NK-92 (cell line): ENCODE measurements around the gene UNC5A.

Source experiments
- DNase-seq: peaks from one replicate; lab custom pipeline; 2025; ENCODE audit not compliant: unreplicated experiment; lab: John Stamatoyannopoulos, UW

Gene UNC5A

DNA sequence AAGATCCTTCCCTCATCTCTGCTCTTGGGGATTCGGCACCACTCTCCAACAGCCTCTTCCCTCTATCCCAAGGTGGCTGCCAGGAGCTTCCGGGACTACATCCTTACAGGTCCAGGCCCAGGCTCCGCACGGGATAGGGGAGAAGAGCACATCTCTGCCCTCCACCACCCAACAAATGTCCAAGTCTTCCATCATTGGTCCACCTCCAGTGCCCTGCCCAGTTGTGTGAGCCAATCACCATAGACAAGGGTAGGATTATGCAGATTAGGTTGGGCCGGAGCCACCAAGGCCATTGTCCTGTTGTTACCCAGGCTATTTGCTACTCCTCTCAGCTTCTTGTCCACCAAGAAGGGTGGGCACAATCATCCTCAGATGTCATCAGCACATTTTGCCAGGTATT is 9.1 kb downstream of the UNC5A start:
- no peak for DNase-seq

DNA sequence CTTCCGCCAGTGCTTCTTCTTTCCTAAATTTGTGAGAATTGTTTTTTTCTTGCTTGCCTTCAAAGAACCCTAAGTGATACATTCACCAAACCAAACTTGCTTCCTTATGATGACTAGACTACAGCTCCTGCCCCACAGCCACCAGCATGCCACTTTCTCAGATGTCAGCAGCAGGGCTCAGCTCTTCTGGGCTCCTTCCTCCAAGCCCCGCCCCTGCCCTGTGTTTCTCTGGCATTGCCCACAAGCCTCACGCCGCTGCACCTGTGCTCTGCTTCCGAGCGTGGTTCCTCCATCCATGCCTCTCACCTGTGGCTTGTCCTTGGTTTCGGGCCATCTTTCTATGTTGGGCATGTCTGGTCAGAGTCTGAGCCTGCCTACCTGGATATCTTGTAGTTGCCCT is 10.6 kb downstream of the UNC5A start:
- no peak for DNase-seq

DNA sequence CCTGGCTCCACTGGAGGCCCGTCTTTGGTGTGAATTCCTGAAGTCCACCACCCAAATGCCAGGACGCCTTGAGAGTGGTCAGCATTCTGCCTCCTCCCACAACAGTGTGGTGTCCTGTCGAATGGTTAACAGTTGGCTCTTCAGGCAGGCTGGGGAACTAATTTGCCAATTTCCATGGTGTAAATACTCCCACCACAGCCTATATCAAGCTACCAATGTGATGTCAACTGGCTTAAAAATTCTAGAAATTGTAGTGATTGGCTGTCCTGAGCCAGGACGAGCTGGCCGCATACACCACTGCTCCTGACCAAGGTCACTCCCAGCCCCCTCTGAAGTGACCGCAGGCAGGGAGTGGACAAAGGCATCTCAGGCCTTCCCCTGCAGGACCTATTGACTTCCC is 11.1 kb downstream of the UNC5A start:
- DNase-seq, result no peak

DNA sequence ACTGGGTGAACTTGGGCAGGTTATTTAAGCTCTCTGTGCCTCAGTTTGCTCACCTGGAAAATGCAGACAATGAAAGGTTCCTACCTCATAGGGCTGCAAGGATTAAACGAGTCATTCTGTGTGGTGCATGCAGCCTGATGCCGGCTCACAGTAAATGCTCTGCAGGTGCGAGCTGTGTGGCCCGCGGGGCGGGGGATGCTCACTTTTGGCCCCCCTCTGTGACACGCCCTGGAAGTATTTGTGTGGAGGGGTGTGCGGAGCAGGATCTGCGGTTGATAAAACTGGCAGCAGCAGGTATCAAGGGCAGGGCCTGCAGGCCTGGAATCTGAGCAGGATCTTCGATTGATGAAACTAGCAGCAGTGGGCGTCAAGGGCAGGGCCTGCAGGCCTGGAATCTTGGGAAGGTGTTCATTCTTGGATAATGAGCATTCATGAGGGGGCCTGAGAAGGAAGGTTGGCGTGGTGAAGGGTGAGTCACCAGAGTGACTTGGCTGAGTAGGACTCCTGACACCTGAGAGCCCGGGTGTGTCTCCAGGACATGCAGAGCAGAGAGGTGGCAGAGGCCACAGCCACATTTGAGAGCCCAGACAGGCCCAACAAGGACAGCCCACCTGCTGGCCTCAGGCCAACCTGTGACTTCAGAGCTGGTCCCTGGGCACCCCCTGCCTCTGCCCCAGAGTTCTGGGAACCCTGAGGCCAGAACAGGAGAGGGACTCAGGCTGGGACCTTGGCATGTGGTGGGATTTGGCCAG is 11.9 kb downstream of the UNC5A start:
- no peak for DNase-seq

DNA sequence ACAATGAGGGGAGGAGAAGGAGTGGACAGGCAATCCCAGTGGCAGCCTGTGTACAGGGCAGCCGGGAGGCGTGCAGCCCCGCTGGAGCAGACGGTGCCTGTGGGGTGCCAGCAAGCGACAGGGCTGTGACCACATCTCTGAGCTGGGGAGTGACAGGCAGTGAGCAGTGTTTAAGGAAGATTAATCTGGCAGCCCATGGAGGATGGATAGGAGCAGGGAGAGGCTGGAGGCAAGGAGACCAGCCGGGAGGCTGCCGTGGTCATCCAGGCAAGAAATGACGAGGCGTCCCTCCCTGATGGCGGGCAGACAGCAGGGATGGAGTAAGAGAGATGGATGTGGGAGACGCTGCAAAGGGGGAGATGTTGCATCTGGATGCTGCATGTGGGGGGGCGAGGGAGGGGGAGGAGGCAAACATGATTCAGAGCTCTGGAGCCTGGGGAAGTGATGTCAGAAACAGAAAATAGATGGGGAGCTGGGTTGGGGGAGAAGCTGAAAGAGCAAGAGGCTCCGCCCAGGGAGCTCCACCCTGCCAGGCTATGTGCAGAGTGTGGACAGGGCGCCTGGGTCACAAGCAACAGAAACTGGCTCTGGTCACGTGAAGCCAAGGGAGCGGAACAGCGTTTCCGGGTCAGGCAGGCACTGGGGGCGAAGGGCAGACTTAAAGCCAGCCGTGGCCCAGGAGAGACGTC is 12.6 kb downstream of the UNC5A start:
- no peak for DNase-seq

DNA sequence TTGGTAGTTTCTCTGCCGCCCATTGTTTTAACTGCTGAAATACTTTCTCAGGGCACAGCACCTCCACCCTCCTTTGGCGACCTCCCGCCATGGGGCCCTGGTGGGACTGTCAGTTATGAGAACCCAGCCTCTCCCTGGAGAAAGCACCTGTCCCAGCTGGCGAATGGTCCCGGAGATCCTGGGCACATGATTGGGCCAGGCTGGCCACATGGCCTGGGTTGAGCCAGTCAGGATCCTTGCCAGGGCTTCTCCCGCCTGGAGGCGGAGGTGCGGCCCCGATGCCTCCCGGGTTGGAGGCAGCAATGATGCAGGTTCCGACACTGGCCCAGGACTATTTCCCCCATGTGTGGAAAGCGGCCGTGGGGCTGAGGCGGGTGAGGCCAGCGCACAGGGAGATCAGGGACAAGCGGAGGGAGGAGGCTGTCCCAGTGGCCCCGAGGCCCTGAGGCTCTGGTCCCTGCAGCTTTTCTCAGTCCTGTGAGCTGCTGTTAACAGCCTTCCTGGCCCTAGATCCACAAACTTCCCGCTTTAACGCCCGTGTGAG is 13.6 kb downstream of the UNC5A start:
- DNase-seq, result no peak

DNA sequence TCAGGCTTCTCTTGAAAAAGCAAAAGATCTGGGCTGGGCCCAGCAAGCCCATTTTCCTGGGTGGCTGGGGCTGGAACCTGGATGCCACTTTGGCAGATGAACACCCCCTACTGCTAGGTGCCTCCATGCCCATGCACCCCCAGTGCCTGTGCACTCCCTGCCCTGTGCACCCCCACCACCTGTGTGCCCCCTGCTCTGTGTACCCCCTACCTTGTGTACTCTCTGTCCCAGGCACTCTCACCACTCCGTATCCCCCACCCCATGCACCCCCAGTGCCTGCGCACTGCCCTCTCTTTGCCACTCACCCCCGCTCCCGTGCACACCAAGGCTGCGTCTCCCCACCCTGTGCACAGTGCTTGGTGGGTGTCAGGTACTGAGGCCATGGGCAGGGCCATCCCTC is 14.2 kb downstream of the UNC5A start:
- DNase-seq, result no peak

DNA sequence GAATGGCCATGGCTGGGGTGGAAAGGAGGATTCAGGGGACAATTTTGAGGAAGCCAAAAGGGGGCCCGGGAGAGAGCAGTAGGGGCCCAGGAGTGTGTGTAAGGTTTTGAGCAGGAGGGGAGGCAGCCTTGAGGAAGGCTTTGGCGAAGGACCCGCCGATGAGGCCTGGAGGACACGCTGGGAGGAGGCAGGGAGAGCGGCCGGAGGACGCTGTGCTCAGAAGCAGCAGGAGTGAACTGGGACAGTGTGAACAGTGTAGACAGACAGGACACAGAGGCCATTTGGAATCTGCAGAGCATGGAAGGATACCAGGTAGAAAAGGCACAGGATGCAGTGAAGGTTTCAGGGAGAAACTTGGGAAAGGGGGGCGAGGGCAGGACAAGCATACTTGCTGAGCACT is 14.9 kb downstream of the UNC5A start:
- DNase-seq, result no peak

DNA sequence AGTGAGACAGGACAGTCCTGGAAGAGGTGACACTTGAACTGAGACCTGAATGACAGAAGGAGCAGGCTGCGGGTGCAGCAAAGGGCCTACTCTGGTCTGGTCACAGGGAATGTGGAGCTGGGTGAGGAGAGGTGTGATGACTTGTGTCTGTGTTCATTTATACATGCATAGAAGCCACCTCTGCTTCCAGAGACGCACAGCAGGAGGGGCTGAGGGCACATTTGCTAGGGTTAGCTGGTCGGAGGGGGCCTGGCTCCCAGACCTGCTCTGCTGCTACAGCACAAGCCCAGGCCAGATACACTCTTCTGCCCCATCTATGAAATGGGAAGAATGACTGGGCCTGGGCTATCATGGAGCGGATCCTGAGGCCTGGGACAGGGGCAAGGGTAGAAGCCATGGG is 15.6 kb downstream of the UNC5A start:
- DNase-seq, result no peak

DNA sequence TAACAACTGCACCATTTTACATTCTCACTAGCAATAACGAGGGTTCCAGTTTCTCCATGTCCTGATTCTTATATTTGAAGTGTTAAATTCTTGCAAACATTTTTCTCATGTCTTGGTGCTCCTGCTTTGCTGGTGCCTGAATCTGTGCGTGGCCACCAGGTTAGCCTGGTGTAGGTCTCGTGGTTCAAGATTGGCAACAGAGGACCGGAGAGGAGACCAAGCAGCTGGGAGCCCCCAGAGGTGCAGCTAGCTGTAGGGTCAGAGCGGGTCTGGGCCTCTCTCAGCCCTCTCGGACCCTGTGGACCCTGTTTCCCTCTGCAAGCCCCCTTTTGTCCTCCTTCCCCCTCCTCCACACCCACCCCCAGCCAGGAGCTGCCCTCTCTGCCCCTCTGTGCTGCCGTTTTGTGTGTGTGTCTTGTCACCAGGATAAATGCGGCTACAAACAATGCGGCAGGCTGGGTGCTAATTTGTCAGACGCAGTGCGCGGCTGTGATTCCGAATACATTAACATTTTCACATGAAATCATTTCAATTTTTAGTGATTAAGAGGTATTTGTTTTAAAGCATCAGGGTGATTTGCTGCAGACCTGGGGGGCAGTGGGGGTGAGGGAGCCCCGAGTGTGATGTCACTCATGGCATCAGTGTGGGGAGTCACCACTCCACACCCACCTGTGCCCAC is 17.5 kb downstream of the UNC5A start:
- DNase-seq, result no peak

DNA sequence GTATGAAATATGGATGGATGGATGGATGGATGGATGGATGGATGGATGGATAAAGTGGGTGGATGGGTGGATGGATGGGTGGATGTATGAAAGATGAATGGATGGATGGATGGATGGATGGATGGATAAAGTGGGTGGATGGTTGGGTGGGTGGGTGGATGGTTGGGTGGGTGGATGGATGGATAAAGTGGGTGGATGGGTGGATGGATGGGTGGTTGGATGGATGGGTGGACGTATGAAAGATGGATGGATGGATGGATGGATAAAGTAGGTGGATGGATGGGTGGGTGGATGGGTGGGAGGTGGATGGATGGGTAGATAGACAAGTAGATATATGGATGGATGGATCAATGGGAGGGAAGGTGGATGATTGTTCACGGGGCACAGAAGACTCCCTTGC is 19.0 kb downstream of the UNC5A start:
- no peak for DNase-seq

DNA sequence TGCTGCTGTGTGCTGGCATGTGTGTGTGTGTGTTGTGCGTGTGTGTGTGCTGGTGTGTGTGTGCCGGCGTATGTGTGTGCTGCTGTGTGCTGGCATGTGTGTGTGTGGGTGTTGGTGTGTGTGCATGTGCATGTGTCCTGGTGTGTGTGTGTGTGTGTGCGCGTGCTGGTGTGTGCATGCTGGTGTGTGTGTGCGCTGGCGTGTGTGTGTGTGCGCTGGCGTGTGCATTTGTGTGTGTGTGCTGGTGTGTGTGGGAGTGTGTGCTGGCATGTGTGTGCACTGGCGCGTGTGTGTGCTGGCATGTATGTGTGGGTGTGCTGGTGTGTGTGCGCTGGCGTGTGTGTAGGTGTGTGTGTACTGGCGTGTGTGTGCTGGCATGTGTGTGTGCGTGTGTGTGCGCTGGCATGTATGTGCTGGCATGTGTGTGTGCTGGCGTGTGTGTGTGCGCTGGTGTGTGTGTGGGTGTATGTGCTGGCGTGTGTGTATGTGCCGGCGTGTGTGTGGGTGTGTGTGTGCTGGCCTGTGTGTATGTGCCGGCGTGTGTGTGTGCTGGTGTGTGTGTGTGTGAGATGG is 20.1 kb downstream of the UNC5A start:
- DNase-seq, result no peak

DNA sequence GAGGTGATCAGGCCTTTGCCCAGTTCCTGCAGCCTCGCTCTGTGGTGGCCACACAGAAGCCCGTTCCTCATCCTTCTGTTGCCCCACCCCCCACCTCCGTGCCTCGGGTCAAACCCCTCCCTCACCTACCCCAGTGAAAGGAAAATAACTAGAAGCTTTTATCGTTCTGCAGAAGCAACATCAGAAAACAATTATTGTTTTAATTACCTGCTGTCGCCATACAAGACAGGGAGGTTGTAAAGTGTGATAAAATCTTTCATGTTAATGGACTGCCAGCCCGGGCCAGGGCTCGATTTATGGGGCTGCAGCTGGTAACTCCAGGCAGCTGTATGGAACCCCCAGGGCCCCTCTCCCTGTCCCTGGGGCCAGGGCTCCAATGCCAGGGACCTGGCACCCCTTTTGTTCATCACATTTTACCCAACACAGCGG is 20.6 kb downstream of the UNC5A start:
- no peak for DNase-seq

DNA sequence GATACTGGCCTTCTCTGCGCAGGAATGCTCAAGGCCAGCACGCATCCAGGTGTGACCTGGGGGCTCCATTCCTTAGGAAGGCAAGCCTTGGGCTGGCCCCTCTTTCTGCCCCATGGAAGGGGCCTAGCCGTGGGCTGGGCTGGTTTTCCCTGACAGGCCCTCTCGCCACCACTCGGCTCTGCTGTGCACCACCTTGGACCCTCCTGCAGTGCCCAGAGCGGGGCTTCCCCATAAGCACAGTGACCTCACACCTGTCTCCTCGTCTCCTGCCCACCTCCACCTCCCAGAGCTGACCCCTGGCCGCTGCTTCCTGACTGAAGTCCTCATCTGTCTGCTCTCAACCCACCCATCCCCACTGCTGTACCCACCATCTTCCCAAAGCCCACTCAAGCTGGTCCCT is 21.1 kb downstream of the UNC5A start:
- no peak for DNase-seq

DNA sequence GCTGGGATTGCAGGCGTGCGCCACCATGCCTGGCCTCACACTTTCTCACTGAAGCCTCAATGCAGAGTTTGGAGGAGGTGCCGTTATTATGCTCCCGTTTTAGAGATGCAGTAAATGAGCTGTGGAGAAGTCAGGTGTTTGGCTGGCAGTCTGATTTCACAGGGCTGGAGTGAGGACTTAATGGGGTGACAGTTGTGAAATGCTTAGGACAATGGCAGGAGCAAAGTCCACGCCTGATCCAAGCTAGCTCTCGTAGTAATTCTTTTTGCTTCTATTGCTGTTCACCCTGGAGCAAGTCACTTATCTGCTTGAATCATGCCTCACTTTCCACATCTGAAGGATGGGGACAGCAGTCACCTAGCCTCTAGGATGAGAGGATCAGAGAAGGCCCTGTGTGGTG is 21.8 kb downstream of the UNC5A start:
- DNase-seq, result no peak

DNA sequence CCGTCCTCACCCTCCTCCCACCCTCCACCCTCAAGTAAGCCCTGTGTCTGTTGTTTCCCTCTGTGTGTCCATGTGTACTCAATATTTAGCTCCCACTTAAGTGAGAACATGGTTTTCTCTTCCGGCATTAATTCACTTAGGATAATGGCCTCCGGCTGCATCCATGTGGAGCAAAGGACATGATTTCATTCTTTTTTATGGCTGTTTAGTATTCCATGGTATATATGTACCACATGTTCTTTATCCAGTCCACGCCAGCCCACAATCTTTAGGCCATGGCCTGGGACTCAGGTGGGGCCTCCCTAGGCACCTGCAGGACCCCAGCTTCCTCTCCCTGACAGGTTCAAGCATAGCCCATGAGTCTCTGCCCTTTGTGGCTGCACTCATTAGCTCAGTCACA is 22.9 kb downstream of the UNC5A start:
- no peak for DNase-seq

DNA sequence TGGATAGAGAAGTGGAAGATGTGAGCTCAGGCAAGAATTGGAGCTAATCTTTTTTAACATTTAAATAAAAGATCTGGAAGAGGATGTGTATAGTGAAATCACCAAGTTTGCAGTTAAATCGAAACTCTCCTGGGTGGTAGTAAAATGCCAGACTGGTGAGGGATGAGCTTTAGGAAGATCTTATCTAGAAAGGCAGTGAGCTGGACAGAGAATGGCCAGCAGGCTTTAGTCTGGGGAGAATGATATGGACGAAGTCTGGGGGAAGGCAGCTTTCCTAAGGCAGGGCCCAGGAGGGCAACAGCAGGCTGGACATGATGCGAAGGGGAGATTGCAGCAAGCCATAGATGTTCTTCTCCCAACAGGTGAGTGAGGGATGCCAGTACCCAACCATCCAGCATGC is 25.6 kb downstream of the UNC5A start:
- DNase-seq, result no peak

DNA sequence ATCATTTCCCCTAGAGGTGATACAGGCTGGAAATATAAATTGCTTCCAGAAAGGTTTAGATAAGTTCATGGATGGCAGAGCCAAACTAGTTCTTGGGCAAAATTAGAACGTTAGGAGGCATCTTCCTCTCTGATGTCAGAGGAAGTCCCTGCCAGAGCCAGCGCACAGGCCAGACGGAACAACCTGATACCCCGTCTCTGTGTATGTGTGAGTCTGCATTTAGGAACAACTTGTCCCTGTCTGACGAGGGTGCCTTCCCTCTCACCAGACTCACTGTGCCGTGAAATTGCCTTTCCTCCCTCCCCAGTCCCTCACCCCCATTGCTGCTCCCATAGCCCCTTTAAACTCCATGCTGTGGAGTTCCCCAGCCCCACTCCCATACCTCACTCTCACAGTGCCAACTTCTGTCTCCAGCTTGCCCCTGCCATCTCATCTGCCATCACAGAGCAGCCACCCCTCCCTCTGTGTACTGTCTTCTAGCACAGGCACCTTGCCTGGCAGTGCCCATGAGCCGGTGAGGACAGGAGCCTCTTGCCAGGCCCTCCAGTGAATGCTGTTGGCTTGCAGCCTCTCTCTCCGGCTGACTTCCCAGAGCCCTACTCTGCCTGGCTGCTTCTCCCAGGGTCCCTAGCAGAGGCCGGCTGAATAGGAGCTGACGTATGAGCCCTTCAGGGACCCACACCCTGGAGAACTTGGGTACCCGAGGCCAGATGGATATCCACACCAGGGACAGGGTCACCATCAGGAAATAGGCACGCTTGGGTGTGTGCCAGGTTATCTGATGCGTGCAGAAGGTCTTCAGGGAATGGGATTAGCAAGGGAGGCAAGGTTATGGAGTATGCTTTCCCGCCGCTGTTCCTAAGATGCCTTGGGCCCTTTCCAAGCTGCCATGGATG is 26.7 kb downstream of the UNC5A start:
- no peak for DNase-seq

DNA sequence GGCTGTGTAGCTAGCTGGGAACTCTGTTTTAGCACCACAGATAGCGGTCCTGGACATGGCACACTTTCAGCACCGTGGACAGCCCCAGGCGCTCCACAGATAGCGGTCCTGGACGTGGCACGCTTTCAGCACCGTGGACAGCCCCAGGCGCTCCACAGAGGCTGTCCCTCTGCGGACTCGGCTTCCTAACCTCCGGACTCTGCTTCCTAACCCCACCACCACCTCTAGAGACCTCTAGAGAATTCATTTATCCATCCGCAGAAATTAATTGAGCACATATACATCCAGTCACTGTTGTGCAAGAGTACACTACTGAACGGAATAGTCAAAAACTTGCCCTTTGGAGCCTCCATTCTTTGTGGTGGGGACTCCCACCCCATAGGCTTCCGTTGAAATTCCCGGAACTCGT is 27.4 kb downstream of the UNC5A start:
- no peak for DNase-seq

DNA sequence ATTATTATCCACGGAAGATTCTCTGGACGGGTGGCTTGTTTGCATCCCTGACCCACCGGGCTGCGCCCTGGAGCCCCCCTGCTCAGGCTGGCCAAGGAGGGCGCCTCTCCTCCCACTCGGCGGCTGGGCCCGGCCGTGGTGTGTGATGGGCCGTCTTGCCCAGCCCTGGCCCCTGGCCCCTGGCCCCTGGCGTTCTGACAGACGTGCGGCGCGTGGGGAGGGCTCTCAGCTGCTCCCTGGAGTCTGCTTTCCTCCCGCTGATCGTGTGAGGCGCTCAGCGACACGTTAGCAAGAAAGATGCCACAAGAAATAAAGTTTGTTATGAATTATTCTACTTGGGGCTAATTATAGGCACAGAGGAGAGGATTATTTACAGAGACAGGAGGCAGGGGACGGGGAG is 33.3 kb downstream of the UNC5A start:
- no peak for DNase-seq

DNA sequence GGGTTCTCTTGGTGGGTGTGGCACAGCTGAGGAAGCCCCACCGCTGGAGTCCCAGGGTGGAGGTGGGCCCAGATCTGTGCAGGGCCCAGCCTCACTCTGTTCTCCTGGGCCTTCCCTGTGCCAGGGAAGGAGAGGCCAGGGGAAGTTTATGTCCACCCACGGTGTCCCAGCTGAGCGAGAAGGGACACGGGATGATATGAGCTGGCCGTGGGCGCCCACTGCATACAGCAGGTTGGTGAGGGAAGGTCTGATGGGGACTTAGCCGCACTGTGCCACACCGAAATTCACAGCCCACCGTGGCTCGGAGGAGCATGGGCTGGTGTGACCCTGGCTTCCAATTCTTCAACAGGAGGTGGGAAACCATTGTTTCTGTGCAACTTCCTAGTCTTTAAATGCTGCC is 33.9 kb downstream of the UNC5A start:
- DNase-seq, result no peak
